ENCODE measurements around the gene KBTBD12.
A peak's percentile ranks its signal among the peaks of the same experiment; 100 is the strongest.
"Not testable (repeated sequence)": the region's sequence is repeated elsewhere in the genome, so short reads cannot be mapped to it uniquely, and the experiment has no call there.

Gene KBTBD12

DNA sequence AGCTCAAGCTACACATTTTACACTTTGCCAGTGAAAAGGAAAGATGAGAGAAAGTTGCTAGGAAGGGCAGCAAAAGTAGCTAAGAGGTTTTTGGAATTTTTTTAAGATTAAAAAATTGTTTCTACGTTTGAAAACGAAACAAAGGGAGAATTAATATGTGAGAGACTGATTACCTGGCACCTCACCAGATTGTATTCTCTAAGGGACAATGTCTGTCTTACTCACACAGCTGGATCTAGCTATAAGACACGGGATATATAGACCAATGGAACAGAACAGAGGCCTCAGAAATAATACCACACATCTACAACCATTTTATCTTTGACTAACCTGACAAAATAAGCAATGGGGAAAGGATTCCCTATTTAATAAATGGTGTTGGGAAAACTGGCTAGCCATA lies 9.5 kb upstream of the KBTBD12 start:
- DNase-seq = no peak

DNA sequence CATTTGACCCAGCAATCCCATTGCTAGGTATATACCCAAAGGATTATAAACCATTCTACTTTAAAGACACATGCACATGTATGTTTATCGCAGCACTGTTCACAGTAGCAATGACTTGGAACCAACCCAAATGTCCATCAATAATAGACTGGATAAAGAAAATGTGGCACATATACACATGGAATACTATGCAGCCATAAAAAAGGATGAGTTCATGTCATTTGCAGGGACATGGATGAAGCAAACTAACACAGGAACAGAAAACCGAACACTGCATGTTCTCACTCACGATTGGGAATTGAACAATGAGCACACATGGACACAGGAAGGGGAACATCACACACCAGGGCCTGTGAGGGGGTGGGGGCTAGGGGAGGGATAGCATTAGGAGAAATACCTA lies 8.4 kb upstream of the KBTBD12 start:
- not testable (repeated sequence) for DNase-seq

DNA sequence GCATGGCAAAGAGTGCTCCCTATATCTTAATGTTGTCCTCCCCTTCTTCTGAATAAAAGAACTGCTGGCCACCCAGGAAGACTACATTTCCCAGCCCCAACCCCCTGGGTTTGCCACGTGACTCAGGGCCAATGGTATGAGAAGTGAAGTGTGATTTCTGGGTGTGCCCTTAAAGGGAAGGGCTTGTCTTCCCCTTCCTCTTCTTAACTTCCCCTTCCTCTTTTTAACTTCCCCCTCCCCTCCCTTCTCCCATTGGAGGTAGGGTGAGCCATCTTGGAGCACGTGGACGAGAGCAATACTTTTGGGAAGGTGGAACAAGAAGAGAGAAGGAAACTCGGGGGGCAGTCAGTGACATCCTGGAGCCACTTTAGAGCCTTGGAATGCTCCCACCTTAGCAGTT lies 6.8 kb upstream of the KBTBD12 start:
- no peak for DNase-seq

DNA sequence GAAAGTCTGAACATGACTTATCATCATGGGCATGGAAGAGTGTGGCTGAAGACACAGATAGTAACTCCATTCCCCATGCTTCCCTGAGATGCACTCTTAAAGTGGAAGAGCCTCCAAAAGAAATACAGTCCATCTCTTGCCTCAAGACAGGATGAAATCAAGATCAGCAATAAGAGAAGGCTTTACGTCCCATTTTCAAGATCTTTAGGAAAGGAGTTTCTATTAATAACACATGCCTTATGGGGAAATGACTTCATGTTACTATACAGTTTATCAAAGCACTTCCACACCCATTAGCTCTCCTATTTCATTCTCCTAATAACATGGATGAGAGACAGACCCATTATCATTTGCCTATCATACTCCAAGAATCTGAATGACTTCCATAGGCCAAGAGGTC lies 6.1 kb upstream of the KBTBD12 start:
- DNase-seq = no peak

DNA sequence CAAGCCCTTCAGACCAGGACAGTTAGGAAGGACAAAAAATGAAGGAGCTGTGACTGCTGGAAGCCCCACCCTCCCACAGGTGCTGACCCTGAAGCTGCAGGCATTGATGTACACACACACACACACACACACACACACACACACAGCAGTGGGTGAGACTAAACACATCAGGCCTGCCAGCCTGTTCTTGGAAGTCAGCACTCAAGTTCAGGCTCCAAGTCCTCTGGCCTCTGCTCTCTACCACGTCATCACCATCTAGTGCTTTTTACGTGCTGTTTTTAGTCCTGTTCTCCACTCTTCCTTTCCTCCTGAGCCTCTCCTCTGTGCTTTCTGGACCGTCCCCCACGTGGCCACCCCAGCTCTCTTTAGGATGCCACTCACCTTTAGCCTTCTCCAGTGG lies 5.4 kb upstream of the KBTBD12 start:
- DNase-seq = no peak

DNA sequence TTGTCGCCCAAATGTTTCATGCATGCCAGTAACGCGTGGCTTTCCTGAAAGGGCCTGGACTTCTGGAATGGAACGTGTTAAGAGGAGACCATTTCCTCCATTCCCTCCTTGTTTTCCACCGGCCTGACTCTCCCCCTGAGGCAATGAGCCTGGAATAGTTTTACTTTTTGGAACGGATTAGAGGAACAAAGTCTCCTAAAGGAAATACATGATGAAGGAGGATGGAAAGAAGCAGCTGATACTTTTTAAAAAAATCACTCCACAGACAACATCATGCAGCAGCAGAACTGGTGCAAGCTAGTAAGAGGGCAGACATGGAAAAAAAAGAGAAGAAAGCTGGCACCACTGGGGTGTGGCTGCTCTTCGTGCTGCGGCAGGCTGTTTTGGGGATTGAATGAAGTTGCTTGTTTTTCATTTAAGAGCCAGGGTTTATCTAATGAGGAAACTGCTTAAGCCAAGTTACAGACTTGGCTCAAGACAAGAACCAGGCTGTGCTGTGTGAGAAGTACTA lies 3.6 kb upstream of the KBTBD12 start:
- DNase-seq = peak; percentile 18

DNA sequence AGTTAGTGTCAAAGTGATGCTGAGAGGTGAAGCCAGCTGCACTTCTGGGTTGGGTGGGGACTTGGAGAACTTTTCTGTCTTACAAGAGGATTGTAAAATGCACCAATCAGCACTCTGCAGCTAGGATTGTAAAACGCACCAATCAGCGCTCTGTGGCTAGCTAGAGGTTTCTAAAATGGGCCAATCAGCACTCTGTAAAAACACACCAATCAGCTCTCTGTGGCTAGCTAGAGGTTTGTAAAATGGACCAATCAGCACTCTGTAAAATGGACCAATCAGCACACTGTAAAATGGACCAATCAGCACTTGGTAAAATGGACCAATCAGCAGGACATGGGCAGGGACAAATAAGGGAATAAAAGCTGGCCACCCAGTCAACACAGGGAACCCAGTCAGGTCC lies 1.2 kb upstream of the KBTBD12 start:
- DNase-seq = not testable (repeated sequence)

DNA sequence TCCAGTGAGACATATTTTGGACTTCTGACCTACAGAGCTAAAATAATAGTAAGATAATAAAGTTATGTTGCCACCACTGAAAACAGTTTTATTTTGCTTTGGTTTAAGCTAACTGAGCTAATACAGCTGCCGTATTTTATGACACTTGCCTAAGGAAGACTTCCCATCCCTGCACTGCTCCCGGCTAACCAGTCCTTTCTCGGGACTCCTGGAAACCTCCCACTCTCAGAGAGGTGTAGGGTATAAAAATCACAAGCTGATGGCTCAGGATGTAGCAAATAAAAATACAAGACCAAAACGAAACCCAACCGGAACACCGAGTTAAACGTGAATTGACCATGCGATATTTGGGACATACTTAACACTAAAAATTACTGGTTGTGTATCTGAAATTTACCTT lies 448 bp upstream of the KBTBD12 start:
- no peak for DNase-seq

DNA sequence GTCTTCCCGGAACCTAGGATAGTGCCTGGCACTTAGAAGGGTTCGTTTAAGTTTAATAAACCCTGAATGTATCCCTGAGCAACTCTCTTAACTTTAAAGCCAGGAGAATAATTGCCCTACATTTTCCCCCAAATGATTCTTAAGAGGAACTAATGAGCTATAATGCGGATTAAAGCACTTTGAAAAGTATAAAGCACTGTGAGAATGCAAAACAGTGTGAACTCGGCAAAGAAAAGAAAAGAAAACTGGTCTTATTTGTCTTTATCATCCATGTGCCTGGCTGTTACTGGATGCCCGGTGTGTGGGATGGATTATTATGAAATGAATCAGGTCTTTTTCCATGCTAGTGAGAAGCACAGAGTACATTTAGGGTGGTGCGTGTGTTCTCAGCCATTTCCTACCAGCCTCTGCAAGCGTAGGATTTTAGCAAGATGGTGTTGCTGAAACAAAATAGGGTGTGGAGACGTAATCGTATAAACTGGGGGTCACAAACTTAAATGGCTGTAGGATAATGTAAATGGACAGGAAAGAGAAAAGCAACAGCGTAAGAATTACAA lies 983 bp downstream of the KBTBD12 start:
- no peak for DNase-seq

DNA sequence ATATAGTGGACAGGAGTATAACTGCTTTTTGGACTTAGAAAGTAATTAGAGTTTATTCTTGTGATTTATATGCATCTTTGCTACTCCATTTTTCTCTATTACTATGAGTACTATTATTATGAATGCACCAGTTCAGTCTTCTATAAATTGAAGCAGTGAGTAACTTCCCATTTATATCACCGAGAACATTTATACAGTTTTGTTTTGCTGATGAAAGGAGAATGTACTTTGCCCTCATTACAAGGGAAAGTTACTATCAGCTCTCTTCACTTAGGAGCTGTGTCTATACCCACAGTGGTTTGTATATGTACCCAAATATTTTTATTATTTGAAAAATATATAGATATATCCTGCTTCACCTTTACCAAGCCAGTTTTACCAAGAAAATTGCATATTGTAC lies 5.7 kb downstream of the KBTBD12 start:
- no peak for DNase-seq

DNA sequence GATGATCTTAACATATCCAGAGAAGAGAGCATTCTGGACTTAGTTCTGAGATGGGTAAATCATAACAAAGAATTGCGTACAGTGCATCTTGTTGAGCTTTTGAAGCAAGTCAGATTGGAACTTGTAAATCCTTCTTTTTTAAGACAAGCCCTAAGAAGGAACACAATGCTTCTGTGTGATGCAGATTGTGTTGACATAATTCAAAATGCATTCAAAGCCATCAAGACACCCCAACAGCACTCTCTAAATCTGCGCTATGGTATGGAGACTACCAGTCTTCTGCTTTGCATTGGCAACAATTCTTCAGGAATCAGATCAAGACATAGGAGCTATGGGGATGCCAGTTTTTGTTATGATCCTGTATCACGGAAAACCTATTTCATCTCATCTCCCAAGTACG lies 8.6 kb downstream of the KBTBD12 start:
- no peak for DNase-seq

DNA sequence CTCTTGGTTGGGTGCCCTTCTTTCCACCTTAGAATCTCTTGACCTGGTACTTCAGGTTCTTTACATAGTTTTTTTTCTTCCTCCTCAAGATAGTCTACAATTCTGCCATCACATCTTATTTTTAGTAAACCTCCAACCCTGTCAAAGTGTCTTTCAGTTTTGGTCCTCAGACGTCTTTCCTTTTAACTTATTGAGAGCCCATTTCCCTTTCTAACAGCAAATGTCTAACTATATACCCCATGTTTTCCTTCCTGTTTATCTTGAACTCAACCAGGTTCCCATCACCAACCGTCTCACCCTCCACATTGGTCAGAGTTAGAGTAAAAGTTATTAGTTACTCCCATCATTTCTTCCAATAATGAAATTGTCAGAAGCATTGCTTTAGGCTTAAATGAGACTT lies 10.4 kb downstream of the KBTBD12 start:
- no peak for DNase-seq

DNA sequence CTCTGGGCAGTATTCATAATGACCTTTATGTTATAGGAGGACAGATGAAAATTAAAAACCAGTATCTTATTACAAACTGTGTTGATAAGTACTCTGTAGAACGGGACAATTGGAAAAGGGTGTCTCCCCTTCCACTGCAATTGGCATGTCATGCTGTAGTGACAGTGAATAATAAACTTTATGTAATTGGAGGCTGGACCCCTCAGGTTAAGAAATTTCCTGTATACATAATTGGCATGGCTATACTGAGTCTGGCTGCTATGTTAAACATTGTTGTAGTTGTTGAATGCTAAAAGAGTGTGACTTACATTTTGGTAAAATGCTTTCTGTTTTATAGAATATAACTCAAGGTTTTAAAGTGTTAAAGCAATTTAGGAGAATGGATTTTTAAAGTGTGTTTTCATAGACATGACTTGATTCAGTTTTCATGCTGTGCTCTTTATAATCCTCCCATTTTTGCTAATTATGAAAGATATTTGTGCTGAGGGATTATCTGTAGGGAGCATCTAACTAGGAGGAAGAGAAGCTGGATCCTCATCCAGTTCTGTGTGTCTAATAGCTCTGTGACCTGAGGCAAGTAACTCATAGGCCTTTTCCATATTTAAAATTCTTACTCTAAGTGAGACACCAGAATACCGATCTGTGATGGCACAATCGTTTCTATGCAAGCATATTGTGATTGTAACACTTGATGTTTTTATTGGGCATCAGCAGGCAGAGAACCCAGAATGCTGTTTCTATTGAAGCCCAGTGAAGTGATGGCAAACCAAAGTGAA lies 13.0 kb downstream of the KBTBD12 start:
- DNase-seq = no peak

DNA sequence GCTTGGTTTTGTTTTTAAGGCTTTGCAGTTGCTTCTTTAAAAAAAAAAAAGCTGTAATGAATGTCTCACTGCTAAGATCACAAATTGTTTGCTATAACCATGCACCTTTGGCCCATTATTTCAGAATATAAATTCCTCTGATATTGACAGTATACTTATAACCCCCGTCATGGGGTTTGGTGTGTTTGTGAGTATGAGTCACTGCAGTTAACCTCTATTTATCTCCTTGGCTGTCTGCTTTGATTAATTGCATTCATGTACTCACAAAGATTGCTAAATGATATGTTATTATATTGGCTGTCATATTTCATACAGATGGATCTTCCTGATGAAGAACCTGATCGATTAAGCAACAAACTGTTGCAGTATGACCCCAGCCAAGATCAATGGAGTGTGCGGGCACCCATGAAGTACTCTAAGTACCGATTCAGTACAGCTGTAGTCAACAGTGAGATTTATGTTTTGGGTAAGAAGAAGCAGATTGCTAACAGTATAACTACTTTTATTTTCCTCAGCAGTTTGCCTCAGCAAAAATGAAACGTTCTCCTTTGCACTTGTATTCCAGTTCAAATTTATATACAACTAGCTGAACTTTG lies 14.9 kb downstream of the KBTBD12 start:
- no peak for DNase-seq

DNA sequence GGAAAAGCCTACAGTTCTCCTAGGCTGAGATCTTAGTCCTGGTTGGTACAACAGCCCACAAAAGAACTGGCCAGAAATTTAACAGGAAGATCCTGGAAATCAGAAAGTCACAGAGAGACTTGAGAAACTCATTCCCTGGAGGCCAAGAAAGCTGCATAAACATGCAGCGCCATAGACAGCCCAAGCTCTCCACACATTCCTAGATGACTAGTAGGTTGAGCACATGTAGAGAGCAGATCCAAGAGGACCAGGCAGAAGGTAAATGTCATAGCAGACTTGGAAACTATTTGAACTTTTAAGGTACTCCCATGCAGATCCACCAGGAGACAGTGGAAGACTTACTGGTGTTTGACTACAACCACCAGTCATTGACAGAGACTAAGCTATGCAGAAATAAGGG lies 18.4 kb downstream of the KBTBD12 start:
- DNase-seq = no peak

DNA sequence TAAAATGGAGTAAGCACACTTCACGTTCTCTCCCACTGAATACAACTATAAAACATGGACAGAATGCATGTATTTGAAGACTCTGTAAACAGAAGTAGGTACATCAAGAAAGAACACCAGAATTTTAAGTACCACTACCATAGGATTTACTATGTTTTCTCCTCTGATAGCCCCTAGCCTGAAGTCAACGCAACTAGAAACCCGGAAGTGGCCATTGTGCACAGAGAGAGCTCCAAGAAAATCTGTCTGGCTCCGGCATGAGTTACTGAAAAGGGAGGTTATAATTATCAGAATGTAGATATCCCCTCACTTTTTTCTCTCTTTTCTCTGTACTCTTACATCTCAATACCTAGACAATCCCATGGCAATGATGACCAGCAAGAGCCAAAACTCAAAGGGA lies 23.8 kb downstream of the KBTBD12 start:
- no peak for DNase-seq

DNA sequence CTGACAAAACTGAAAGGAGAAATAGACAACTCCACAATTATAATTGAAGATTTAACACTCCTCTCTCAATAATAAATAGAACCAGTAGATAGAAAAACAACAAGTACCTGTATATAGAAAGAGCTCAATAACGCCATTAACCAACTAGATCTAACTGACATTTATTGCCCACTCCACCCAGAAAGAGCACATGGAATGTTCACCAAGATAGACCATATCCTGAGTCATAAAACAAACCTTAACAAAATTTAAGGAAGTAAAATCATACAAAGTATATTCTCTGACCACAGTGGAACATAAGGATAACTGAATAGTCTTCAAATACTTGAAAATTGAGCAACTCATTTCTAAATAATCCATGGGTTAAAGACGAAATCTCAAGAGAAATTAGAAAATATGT lies 25.1 kb downstream of the KBTBD12 start:
- DNase-seq = no peak

DNA sequence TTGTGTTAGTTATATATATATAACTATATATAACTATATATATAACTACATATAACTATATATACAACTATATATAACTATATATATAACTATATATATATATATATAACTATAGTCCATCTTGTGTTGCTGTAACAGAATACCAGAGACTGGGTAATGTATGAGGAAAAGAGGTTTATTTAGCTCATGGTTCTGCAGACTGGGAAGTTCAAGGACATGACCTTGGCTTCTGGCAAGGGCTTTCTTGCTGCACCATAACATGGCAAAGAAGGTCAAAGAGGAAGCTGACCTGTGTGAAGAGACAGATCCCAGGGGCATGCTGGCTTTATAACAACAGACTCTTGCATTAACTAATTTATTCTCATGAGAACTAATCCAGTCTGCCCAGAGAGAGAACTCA lies 27.6 kb downstream of the KBTBD12 start:
- no peak for DNase-seq

DNA sequence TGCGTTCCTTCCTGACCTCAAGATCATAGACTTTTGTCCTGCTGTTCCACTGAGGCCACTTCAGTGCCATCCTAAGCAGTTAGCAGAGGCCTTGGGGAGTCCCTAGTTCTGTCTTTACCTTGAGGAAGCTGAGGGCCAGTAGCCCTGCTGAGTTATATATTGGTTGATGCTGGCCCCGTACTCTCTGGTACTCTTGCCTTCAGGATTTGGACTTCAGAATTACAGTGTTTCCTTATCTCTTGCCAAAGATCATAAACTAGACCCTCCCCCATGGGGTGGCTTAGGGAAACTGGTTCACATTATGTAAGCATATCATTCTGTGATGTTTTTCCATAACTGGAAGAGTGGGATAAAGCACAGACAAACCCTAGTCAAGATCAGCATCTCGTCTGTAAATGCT lies 33.2 kb downstream of the KBTBD12 start:
- DNase-seq = no peak

DNA sequence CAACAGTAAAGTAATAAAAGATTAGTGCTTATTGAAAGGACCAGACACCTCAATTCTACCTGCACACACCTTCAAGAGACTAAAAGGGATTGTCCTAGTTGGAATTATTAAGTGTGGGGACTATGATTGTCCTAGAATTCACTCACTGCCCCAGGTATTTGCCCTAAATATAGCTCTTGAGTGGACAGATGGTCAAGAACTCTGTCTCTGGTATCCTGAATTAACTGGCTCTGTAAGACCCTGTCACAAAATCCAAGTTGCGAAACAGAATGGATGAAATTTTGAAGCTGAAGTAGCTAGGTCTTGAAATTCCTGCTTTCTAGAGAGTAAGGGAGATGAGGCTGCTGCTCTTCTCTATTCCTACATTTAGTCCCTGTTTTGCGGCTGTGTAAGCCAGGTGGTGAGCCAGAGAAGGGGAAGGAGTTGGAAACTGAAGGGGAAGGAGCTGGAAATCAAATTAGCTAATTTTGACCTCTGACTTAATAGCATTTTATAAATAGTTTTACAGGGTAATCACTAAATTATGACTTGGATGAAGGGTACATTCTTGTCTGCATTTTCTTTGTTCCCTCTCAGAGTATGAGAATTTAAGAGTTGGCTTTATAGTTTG lies 34.5 kb downstream of the KBTBD12 start:
- DNase-seq = no peak

DNA sequence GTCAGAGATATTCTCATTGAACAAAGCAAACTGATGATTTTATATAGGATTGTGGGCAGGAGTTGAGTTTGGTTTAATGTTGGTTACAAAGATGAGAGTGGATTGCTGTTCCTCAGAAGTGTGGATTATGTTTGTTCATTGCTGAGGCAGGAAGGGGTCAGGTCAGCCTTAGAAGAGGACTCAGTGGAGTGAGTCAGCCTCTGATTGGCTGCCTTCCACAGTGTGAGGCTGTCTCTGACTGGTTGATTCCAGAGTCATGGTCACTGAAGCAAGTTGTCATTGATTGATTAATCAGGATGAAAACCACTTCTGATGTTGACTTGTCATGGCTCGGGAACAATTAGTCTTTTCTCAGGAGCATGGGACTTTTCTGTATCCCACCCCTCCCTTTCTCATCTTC lies 36.2 kb downstream of the KBTBD12 start:
- no peak for DNase-seq

DNA sequence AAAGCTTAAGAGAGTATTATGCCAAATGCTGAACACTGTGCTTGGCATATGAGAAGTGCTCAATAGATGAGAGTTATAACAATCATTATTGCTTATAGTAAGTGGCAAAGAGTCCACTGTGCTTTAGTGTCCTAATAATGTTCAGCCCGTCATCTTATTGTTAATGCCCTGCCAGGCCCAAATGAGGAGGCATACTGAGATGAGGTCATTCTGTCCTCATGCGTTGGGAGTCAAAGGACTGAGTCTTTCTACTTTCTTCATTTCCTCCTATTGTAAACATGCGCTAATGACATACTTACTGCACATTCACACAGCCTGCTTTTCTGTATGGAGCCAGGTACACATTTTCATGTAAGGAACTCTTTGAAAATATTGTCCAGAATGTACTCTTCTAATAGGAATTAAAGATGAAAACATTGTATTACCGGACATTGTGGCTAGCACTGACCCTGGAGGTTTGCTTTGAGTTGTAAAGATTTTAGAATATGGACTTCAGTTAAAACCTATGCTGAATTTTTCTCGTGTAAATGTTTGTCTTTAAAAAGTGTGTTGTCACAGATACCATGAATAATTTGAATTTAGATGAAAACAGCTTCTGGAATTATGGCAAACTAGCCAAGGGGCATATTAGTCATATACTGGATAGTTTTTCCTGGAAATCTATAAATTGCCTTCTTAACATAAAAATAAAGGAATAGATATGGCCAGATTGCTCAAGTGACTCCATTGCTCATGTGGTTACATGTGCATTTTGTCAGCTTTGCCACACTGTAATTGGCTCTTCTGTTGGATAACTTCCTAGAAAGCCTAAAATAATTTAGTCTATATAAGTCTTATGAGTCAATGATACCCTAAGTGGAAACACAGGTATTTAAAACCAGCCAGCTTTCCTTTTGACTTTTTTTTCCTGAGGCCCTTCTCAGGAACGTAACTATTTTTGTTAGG lies 38.3 kb downstream of the KBTBD12 start:
- no peak for DNase-seq

DNA sequence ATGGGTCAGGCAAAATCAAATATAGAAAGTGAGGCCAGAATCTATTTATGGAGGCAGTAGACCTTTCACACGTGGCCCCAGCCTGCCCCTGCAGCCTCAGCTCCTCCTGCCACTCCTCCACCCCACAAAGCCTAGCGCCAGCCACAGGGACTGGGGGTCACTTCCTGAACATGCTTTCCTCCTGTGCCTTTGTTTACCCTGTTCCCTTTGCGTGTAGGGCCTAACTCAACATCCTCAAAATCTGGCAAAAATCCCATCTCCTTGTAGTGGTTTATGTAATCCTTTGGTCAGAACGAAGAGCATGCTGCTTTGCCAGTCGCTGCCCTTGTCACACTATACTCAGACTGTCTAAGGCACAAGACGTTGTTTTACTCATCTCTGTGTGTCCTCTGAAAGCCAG lies 39.6 kb downstream of the KBTBD12 start:
- DNase-seq = no peak

All from NCI-H2171 treated with DMSO at 0.1 percent for 48 hours (cell line).